ENCODE measurements around the gene NTNG2. TPM values are rescaled to one million over a fixed set of nuclear protein-coding genes. Genes with fewer than 3 reads are reported as not detected.

NTNG2 gene
- total and polyA plus RNA-seq, 10 of the 15 experiments (the other 5 are each of a cell fraction or from before 2014, with no cell fraction given) = 0.37 to 0.79 (median 0.45) TPM; not detected in 6

DNA sequence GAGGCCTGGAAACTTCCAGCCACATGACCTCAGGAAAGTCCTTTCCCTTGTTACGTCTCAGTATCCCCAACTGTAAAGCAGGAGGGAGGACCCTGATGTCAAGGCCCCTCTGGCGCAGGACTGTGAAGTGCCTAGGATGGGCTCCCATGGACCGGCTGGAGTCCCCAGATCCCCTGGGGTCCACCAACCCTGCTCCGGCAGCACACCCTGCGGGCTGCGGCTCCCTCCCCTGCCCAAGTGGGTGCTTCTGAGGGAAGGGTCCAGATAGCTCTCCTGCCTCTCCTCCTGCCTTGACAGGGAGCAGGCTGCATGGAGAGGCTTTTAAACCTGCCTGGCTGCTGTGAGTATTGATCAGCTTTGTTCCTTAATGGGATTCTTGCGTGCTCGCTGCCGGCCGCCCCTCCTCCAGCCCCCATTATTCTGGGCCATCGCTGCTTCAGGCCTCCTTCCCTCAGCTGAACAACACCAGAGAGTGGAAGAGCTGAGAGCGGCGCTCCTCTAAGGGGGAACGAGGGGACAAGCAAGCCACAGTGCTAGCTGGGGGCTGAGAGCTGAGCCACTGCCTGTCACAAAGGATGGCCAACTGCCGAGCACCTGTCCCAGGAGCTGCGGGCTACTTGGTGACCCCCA is 25.6 kb upstream of the NTNG2 start (continued):
- TF ChIP-seq SRF (IDR thresholded peaks at IDR 0.05; ENCODE audit: low read depth in 2 of 2, low read length in 2 of 2) (no peak), ZNF384 (IDR thresholded peaks at IDR 0.05; ENCODE audit: borderline replicate concordance, low read depth, low read length) (no peak), IKZF2 (IDR thresholded peaks at IDR 0.05) (no peak), CBFB (IDR thresholded peaks at IDR 0.05; ENCODE audit: low read depth) (no peak), MTA3 (IDR thresholded peaks at IDR 0.05; ENCODE audit: borderline replicate concordance, low read length) (no peak), SUPT20H (IDR thresholded peaks at IDR 0.05; ENCODE audit: borderline replicate concordance, control insufficient read depth, low read depth, low read length) (no peak)

DNA sequence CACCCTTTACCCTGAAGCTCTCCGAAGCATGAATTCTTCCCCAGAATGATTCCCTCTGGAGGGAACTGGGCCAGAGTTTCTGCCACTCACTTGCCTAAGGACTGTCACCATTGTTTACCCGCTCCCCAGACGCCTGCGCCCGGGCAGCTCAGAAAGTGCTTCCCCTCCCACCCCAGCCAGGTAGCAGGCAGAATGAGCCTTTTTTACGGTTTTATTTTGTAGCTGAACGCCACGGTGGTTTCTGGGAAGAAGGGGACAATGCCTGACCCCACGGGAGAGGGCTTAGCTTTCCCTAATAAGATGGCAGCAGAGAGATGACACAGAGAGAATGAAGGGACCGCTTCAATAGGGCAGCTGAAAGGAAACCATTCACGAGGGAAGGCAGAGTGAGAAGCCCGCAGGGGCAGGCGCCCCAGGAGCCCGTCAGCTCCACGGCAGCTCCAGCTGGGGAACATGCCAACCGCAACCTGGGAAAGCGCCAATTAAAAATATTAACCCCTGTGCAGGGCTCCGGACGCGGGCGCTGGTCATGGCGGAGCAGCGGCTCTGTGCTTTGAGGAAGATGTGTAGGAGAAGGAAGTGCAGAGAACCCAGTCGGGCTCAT is 20.4 kb upstream of the NTNG2 start:
- Histone ChIP-seq H3K27ac (ENCODE audit: control insufficient read depth, insufficient read depth) (no peak overlapping the region), H3K36me3 (ENCODE audit: control insufficient read depth in 2 of 2, insufficient read depth in 2 of 2, low read length in 1 of 2) (no peaks in the 10 kb centered on the region), H3K4me2 (ENCODE audit: control insufficient read depth, insufficient read depth) (no peak overlapping the region), H3K9ac (ENCODE audit: control insufficient read depth, insufficient read depth, low read length) (no peak overlapping the region), H3K79me2 (ENCODE audit: control insufficient read depth, insufficient read depth, low read length) (no peaks in the 10 kb centered on the region), H3K4me1 (ENCODE audit: control insufficient read depth, insufficient read depth, low read length) (no peaks in the 10 kb centered on the region), H3K4me3 (no peak overlapping the region), H4K20me1 (ENCODE audit: control insufficient read depth, insufficient read depth) (no peaks in the 10 kb centered on the region; the same call in 1 of the 2 replicates), H3K9me3 (replicated peaks; ENCODE audit: control insufficient read depth, insufficient read depth, low read length) (no peaks in the 10 kb centered on the region), H3K27me3 (replicated peaks in 1 of 2; ENCODE audit: control insufficient read depth in 2 of 2, insufficient read depth in 2 of 2, low read length in 1 of 2) (peaks cover 0 to 7% of the 10 kb centered on the region in 2 experiments; a peak in 2 of 4 replicates), H2AFZ (ENCODE audit: control insufficient read depth, low read depth, low read length) (no peak overlapping the region)
- TF ChIP-seq GATAD2B (conservative IDR thresholded peaks at IDR 0.05; ENCODE audit: low read depth) (no peak), ZNF274 (IDR thresholded peaks at IDR 0.05; ENCODE audit: insufficient read depth, insufficient read length) (no peak)
- intact Hi-C loops (cut with micrococcal nuclease; ENCODE audit: unreplicated experiment) (no loop called here), in situ Hi-C loops (cut with MboI) (no loop called here)
- no peak for DNase-seq (ENCODE audit: low read depth, low spot score)
- ChIA-PET POLR2A (no interaction called here), RAD21 (ENCODE audit: unreplicated experiment) (no interaction called here), CTCF (interaction anchor here (1.2 kb wide), 1 partner anchor 15 kb away, joined by 3 read pairs; no protein-coding TSS in a partner anchor), SMC1A (ENCODE audit: uncharacterized antibody, unreplicated experiment) (no interaction called here)
- no peak for FAIRE-seq
- WGBS (ENCODE audit: insufficient coverage, insufficient replicate concordance, low lambda C conversion rate, missing lambda C conversion rate) = 14% methylated on average over 24 of the region's 24 CpGs
- no TSS peak for BruUV-seq (replicated peaks)
- ATAC-seq = no peak
